Jurkat, Clone E6-1 (cell line): ENCODE data around the gene RAET1L.
A peak's percentile ranks its signal among the peaks of the same experiment; 100 is the strongest.
"Not testable (repeated sequence)": the region's sequence is repeated elsewhere in the genome, so short reads cannot be mapped to it uniquely, and the experiment has no call there.

ENCODE experiments used
- DNase-seq: peaks from one replicate; pipeline ENCODE4 v3.0.0-alpha.2; 2011; ENCODE audit warnings: low read depth, low spot score
- H3K4me3 ChIP-seq: 2 replicates; pipeline ENCODE4 v1.5.1; 2011; ENCODE audit warnings: mild to moderate bottlenecking, low read length, control low read depth, moderate library complexity

The RAET1L gene

DNA sequence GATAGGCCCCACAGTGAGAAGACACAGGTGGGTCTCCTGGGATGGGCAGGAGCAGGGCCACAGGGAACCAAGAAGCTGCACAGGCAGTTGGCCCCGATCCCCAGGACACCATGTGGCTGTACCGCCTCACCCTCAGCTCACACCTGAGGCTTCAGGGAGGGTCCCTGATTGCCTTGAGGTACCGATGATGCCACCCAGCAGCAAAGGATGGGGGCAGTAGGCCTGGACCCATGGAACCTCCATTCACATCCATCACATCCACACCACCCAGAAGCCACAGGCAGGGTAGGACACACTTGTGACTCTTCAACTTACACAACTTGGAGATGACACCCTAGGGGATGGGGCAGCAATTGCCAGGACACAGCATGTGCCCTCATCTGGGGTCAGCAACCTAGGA lies 21.7 kb downstream of the RAET1L start:
- not testable (repeated sequence) for DNase-seq, H3K4me3 ChIP-seq

- no peak overlapping the region for H3K4me3 ChIP-seq
- no peak for DNase-seq
Measured at GRCh38 chr6:150002710-150003109, 22.6 kb downstream of the RAET1L start.

GRCh38 chr6:150001295-150002008 lies 23.9 kb downstream of the RAET1L start:
- no peak overlapping the region for H3K4me3 ChIP-seq
- no peak for DNase-seq

- H3K4me3 ChIP-seq: no peak overlapping the region
- DNase-seq: no peak
Measured at GRCh38 chr6:149999636-150000035, 25.7 kb downstream of the RAET1L start.

- no peak overlapping the region for H3K4me3 ChIP-seq
- no peak for DNase-seq
Measured at GRCh38 chr6:149995971-149996370, 29.4 kb downstream of the RAET1L start.

- no peak for DNase-seq
Measured at GRCh38 chr6:149995235-149995750, 30.0 kb downstream of the RAET1L start.

GRCh38 chr6:149991838-149992237 lies 33.5 kb downstream of the RAET1L start:
- DNase-seq: no peak
- H3K4me3 ChIP-seq: peak overlapping the region; percentile 66

More at GRCh38 chr6:149995235-149995750, 30.0 kb downstream of the RAET1L start:
- no peak overlapping the region for H3K4me3 ChIP-seq

GRCh38 chr6:149991472-149991795 lies 33.9 kb downstream of the RAET1L start:
- DNase-seq: not testable (repeated sequence)
- H3K4me3 ChIP-seq: peak overlapping the region; percentile 66

DNA sequence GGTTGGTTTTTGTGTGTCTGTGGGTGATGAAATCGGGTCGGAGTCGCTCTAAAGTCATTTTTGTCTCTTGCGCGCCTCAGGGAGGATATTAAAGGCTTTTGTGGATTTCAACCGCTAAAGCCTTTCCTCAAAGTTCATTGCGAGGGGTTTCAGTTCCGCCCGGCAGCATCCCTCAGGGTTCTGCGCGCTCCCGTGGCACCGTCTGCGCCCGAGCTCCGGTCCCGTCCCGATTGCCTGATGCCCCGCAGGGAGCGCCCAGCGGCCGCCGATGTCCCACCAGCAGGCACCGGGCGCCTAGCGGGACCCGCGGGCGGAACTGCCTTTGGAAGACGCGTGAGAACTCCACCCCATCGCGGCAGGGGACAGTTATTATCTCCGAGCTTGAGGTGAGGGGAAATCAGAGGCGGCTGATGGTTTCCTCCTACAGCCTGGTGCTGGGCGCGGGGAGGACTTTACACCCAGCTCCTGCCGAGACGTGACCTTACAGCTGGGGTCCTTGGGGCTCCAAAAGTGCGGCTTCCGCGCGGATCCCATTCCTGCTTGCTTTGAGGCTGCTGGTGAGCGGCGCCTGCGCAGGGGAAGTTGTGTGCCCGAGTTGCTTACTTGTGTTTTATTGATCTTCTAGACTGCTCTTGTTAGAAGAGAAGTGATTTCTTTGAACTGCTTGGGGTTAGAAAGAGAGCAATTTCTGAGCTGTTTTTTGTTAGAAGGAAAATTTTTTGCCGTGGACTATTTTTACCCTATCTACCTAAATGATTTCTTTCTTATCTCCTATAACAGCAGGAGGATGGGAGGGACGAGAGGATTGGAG lies 34.5 kb downstream of the RAET1L start:
- no peak for DNase-seq
- peak overlapping the region; percentile 66 for H3K4me3 ChIP-seq

DNA sequence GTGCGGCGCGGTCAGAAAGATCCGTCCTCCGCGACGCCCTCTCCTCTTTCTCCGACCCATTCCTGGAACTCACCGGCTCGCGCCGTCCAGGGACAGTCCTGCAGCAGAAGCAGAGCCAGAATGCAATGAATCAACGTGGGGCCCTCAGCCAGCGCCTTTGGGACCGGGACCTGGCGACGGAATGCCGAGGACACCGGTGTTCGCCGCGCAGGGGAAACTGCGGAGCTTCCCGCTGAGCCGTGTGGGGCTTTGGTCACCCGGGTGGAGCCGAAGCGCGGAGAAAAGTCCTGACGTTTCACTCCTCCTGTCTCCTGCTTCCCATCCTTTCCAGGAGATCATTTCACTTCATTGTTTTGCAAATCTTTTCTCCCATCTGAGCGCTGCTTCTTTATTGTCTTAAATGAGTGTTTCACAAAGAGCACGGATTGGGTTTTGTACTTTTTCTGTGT lies 35.1 kb downstream of the RAET1L start:
- peak overlapping the region; percentile 66 for H3K4me3 ChIP-seq
- no peak for DNase-seq

DNA sequence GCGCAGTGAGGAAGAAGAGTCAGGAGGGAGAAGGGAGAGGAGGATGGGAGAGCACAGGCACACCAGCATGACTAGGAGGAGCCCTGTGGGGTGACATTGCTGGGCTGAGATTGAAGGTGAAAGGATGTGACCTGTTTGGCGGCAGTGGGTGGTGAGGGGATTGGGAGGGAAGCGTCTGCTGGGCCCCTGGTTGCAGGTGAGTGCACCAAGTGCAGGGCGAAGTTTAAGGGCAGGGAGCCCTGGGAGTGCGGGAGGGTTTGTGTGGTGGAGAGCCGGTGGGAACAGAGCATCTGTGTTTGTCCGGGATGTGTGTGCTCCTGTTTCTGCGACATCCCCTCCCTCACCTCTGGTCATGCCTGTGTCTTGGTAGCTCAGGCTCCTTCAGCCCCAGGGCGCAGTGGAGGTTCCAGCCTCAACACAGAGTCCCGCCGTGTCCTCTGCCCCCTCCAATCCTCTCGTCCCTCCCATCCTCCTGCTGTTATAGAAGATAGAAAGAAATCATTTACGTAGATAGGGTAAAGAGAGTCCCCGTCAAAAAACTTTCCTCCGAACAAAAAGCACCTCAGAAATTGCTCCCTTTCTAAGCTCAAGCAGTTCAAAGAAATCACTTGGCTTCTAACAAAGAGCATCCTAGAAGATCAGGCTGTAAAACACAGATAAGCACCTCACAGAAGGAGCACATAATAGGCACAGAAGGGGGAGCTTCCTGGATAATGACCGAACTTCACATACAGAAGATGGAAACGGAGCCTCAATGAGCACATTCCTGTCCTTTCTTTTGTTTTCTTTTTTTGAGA lies 36.6 kb downstream of the RAET1L start:
- DNase-seq: no peak
- peak overlapping the region; percentile 66 for H3K4me3 ChIP-seq

DNA sequence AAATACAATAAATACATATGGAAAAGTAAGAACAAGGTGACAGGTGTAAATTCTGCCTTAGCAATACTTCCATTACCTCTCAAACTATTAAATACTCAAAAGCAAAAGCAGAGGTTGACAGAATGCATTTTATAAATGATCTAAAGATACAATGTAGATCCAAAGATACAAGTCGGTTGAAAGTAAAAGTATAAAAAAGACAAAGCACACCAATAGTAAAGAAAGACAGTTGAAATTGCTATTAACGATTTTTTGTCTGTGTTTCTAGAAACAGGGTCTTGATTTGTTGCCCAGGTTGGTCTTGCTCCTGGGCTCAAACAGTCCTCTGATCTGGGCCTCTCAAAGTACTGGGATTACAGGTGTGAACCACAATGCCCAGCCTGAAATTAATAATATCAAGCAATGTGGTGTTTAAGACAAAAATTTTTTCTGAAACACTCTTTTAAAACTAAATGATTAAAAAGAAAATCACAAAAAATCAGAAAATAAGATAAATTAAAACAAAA lies 37.7 kb downstream of the RAET1L start:
- no peak for DNase-seq
- H3K4me3 ChIP-seq: no peak overlapping the region

DNA sequence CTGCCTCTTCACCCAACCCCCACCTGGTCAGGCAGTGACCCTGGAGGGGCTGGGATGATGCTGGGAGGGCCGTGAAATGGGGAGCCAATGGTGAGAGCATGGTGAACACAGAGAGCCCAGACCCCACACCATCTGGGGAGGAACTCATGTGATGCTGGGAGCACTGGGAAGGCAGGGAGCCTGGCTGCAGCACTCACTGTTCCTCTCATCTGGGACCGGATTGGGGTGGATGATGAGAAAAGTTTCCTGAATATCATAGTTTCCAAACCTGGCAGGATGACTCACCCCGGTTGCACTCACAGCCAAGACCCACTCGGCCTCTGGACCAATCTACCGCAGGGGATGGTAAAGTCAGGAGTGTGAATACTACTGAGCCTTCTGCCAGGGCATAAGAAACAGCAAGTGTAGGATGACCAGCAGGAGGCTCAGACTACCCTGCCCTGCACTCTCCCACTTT lies 39.8 kb downstream of the RAET1L start:
- no peak for DNase-seq
- H3K4me3 ChIP-seq: no peak overlapping the region

DNA sequence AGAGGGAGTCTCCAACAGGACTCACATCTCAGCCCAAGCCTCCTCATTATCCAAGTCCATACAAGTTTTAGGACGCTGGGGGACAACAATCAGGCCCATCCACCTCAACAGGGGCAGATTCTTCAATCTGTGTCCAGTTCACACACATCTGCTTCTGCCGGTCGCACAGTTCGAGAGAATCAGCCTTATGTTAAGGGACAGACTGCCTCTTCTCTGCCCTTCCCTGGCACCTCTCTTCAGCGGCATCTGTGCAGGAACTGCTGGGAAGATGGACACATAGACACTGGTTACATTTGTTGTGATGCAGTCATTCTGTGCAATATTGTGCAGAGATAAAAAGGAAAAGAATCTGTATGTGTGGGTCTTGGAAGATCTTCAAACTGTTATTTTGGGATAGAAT lies 40.6 kb downstream of the RAET1L start:
- no peak overlapping the region for H3K4me3 ChIP-seq
- DNase-seq: no peak

DNA sequence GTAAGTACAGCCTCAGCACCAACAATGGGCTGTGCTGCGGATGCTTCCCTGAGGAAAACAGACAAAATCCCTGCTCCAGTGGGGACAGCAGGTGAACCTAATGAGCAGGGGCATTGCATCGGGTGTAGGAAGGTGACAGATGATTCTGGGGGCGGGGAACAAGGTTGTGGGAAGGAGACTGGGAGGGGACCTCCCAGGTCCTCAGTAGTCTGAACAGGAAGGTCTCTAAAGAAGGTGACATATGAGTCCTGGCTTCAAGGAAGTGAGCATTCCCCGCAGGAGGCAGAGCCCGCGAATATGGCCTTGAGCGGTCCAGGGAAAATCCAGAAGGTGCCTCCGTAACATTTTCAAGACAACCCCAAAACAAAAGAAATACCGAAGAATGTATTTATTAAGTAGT lies 42.2 kb downstream of the RAET1L start:
- DNase-seq: no peak

GRCh38 chr6:149979293-149979692 lies 46.0 kb downstream of the RAET1L start:
- DNase-seq: no peak
- no peak overlapping the region for H3K4me3 ChIP-seq

More for the DNA sequence above, 42.2 kb downstream of the RAET1L start:
- H3K4me3 ChIP-seq: no peak overlapping the region

DNA sequence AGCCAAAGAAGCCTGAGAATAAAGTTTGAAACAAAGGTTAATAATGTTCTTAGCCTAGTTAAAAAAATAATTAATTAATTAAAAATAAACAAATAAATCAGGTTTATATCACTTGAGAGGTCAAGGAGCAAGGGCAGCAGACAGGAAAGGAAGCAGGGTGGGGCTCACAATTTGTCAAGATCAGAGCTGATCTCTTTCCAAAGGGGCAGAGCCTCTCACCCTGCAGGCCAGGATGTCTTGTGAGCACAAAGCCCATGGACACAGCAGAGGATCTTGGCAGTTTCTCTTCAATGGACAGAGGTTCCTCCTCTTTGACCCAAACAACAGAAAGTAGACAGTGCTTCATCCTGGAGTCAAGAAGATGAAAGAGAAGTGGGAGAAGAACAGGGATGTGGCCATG lies 46.7 kb downstream of the RAET1L start:
- no peak for DNase-seq
- no peak overlapping the region for H3K4me3 ChIP-seq

DNA sequence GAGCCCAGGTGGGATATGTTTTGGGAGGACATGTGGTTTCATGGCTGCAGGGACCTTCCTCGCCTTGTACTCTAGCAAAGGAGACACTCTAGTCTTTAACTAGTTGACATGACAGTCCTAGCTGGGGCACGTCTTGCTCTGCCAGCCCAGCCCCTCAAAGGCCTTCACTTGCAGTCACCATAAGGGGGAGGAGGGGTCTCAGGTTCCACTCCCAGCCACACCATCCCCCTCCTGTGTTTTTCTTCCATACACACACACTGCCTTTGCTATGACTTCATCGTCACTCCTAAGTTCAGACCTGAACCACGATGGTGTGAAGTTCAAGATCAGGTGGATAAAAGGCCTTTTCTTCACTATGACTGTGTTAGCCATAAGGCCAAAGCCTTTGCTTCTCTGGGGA lies 48.1 kb downstream of the RAET1L start:
- DNase-seq: no peak
- H3K4me3 ChIP-seq: no peak overlapping the region

DNA sequence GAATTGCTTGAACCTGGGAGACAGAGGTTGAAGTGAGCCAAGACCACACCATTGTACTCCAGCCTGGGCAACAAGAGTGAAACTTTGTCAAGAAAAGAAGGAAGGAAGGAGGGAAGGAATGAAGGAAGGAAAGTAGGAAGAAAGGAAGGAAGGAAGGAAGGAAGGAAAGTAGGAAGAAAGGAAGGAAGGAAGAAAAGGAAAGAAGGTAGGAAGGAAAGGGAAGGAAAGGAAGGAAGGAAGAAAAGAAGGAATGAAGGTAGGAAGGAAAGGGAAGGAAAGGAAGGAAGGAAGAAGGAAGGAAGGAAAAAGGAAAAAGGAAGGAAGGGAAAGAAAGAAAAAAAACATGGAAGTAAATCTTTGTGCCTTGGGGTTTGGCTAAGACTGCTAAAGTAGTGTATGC lies 49.9 kb downstream of the RAET1L start:
- H3K4me3 ChIP-seq: no peak overlapping the region
- DNase-seq: no peak
